GM19324 (cell line): Measurements from ENCODE around the gene ARHGEF38.

Experiments
- ATAC-seq: cut with Tn5 transposase; IDR thresholded peaks from one replicate; pipeline ENCODE4 v1.9.1; 2021; ENCODE audit warnings: mild to moderate bottlenecking, moderate library complexity; ENCODE audit not compliant: unreplicated experiment, low FRiP score

ARHGEF38 gene

GRCh38 chr4:105558277-105558676 lies 5.9 kb downstream of the ARHGEF38 start:
- ATAC-seq, result no peak

DNA sequence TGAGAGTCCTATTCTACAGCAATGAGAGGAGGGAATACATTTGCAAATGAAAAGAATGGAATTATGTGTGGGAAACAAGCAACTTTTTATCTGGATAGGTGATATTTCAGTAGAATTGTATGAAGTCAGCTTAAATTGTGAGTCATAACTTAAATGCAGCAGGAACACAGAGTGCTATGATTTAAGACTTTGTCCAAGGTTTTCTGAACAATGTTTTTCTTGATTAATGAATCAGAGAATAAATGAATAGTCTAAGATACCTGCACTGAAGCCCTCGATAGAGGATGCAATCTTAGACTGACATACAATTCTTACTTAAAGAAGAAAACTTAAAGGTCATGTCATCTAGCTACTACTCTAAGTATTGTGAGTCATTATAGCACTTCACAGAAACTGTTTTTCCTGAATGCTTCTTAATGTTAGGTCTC lies 8.0 kb downstream of the ARHGEF38 start:
- no peak for ATAC-seq

DNA sequence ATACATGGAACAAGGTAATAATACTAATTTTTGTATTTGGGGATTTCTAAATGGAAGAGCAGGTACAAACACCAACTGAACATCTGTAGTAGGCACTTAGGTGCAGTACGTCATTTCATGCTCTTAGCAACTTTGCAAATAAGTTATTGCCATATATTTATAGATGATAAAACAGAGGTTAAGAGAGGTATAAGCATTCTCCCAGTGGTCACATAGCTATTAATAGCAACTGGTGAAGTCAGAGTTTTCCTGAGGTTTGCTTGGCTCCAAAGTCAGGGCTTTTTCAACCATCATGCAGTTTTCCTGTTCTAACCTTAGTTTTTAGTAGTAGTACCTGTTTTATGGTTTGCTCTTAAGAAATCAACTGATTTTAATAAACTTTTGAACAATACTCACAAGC lies 10.9 kb downstream of the ARHGEF38 start:
- no peak for ATAC-seq

GRCh38 chr4:105568584-105568983 lies 16.2 kb downstream of the ARHGEF38 start:
- no peak for ATAC-seq

- no peak for ATAC-seq
Observed at GRCh38 chr4:105569057-105569865, 16.8 kb downstream of the ARHGEF38 start.

DNA sequence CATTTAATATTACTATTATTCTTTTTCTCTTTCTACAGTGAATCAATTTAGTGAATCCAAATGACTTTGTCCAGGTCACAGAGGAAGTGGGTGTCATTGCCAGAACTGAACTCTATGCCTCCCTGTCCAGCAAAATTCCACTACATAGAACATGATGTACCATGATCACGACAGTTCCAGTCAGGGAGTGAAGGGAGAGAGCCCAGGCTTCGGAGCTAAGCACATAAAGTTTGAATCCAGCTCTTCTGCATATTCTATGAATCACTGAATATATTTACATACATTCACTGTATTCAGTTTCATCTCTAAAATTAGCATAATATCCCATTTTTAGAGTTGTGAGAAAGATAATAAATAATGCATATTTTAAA lies 17.4 kb downstream of the ARHGEF38 start:
- ATAC-seq, result no peak

DNA sequence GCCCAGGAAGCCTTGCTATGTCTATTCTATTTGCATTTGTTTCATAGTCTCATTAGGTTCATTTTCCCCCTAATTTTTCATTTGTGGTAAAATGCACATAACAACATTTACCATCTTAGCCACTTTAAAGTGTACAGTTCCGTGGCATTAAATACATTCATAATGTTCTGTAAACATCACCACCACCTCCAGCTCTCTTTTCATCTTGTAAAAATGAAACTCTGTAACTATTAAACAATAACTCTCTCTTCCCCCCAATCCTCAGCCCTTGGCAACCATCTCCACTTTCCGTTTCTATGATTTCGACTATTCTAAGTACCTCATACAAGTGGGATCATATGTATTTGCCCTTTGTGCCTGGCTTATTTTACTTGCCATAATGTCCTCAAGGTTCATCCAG lies 19.9 kb downstream of the ARHGEF38 start:
- no peak for ATAC-seq

- ATAC-seq, result no peak
Observed at GRCh38 chr4:105586638-105587328, 34.4 kb downstream of the ARHGEF38 start.

DNA sequence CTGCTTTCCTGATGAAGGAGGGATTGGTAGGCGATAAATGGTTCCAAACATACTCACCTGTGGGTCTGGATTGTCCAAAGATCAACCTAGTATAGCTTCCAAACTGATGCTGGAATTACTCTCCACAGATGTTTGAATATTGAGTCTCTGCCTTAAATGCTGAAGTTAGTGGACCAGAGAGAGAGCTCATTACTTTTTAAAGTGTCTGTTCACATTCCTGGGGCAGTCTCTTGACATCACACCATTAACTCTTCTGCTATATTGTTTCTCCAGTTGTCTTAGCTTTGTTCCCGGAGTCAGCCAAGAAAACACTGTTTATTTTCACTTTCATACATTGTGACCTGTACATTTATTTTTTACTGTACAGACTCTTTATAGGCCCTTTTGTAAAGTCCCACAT lies 35.4 kb downstream of the ARHGEF38 start:
- no peak for ATAC-seq

DNA sequence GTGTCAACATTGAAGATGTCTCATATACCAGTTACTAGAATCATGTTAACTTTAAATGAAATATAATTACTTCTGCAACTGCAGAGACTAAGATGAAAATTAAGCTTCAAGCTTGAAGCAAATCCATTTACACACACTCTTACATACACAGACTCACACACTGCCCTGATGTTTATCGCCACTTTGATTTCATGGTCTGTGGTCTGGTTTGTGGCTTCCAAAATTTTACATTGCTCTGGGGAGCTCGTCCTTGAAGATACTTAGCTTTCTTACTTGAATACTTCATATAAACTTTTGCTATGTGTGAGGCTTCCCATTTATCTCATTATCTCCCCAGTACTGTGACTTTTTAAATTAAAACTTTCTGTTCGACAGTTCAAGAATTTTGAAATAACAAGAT lies 35.8 kb downstream of the ARHGEF38 start:
- no peak for ATAC-seq

DNA sequence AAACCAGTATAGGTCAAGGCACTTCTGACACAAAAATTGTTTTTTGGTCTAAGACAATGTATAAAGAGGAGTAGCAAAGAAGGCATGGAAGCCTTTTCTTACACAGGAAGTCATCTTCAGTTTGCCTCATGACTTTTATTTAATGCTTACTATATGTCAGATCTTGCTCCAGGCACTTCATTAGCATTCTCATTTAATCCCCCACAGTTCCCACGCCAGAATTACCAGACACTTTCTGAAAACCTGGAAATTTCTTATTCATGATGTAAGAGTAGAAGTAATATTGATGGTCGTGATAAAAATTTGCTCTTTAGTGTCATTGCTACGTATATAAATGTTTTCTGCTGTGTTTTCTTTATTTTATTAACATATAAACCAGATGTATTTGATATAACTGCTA lies 39.2 kb downstream of the ARHGEF38 start:
- no peak for ATAC-seq

GRCh38 chr4:105594099-105595010 lies 41.9 kb downstream of the ARHGEF38 start:
- ATAC-seq, result peak; percentile 80

- no peak for ATAC-seq
Observed at GRCh38 chr4:105596684-105597083, 44.3 kb downstream of the ARHGEF38 start.

- ATAC-seq, result no peak
Observed at GRCh38 chr4:105598052-105598451, 45.6 kb downstream of the ARHGEF38 start.

- no peak for ATAC-seq
Observed at GRCh38 chr4:105598787-105599186, 46.4 kb downstream of the ARHGEF38 start.

DNA sequence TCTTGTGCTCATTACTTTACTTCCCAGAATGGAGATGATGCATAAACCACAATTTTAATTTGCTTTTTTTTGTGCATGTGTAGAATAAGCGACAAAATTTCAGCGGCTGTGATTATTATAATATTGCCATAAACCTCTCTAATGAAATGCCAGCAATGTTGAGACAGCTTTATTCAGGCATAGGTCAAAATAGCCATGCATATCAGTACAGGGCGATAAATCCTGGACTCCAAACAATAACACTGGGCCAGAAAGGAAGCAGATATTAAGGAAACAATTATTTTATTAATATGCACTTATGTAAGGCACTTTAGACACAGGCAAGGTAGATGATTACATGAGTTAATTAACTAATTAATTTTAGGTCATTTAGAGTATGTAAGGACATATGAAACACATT lies 47.1 kb downstream of the ARHGEF38 start:
- ATAC-seq, result no peak

DNA sequence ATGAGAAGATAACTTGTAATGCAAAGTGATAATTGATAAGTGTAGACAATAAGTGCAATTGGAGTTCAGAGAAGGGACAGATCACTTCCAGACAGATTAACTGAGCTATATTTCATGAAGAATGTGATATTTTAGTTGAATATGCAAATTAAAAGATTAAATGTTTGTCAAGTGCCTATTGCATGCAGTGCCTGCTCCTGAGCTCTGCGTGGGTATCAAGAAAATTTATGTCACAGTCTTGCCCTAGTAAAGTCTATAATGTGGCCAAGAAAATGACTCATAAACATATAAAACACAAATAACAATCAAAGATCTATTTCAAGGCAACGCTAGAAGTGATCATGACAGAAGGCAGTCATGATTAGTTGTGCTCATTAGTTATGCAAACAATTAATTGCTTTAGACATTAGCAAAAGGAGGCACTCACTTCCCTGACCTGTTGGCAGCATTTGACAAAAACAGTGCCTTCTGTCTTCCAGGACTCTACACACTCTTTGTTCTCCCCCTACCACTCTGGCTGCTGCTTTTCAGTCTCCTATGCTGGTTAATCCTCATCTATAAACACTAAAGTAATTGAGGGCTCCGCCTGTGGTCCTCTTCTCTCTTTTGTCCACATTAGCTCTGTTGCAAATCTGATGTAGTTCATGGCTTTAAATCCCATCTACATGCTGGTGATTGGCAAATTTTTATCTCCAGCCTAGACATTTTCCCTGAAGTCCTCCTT lies 47.7 kb downstream of the ARHGEF38 start:
- ATAC-seq, result no peak

DNA sequence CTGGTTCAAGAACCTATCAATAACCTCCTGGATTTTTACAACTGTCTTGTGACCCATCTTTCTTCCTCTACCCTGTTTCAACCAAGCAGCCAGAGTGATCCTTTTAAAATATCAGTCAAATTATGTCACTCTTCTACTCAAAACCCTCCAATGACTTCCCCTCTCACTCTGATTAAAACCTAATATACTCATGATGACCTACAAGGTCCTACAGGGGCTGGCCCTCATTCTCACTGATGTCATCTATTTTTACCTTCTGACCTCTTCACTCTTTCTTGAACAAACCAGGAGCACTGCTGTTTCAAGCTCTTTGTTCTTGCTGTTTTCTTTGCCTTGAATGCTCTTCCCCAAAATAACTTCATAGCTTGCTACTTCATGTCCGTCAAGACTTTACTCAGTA lies 48.5 kb downstream of the ARHGEF38 start:
- no peak for ATAC-seq

DNA sequence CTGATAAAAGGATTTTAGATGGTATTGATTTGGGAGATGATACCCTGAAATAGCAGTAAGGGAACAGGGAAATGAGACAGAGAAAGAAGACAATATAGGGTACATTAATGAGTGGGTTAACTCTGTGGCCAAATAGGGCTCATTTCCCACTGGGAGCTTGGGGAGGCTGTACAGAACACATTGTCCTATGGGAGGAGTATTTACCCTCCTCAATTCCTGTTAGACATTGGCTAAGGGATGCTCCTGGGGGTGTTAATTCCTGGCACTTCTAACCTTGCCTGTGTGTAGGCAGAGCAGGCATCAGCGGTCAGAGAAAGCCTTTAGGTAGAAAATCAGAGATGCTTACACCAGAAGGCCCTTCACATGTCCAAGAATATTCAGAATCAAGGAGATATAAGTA lies 49.0 kb downstream of the ARHGEF38 start:
- ATAC-seq, result no peak

DNA sequence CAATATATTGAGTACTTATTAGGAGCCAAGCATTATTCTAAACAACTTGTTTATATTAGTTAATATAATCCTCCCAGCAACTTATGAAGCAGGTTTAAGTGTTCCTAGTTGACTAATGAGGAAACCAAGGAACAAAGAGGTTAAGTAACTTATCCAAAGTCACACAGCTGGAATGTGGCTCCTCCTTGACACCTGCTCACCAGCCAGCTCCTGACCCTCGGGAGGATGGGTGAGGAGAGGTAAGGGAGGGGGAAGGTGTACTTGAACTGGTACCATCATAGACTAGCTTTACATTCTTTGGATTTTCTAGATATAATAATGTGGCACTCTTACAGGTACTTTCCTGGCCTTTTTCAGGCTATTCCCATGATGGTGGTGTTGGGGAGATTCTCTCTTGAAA lies 50.7 kb downstream of the ARHGEF38 start:
- no peak for ATAC-seq
